HepG2 (cell line): ENCODE results near the gene CDC23. TPM values are rescaled to one million over a fixed set of nuclear protein-coding genes. Genes with fewer than 3 reads are reported as not detected.
A peak's percentile ranks its signal among the peaks of the same experiment; 100 is the strongest.

Experiments
- HNF4A ChIP-seq: sonication (generic); formaldehyde crosslinking; IDR thresholded peaks from 2 replicates; pipeline ENCODE4 v1.4.0; 2020; ENCODE audit warnings: missing genetic modification reagents
- MZF1 ChIP-seq: sonication (generic); formaldehyde crosslinking; IDR thresholded peaks from 2 replicates; pipeline ENCODE4 v1.8.1; 2023; ENCODE audit warnings: mild to moderate bottlenecking, missing genetic modification reagents, borderline replicate concordance
- NBN ChIP-seq: fragments of 450-650 bp; conservative IDR thresholded peaks from 2 replicates; pipeline ENCODE4 v1.6.1; 2017
- RARG ChIP-seq: sonication (generic); formaldehyde crosslinking; IDR thresholded peaks from 2 replicates; pipeline ENCODE4 v1.4.0; 2020; ENCODE audit warnings: low read depth, mild to moderate bottlenecking, missing genetic modification reagents
- RELA ChIP-seq: sonication (generic); formaldehyde crosslinking; IDR thresholded peaks from 2 replicates; pipeline ENCODE4 v1.4.0; 2020; ENCODE audit warnings: missing genetic modification reagents
- RXRB ChIP-seq: IDR thresholded peaks from 2 replicates; pipeline ENCODE4 v1.6.1; 2016; ENCODE audit warnings: borderline replicate concordance, missing genetic modification reagents, missing compliant biosample characterization
- SRSF9 ChIP-seq: fragments of 200-400 bp; formaldehyde crosslinking; IDR thresholded peaks from 2 replicates; pipeline ENCODE4 v1.6.1; 2018; ENCODE audit warnings: borderline replicate concordance, mild to moderate bottlenecking, low read depth, low read length; ENCODE audit not compliant: insufficient read depth, poor library complexity, severe bottlenecking
- SRY ChIP-seq: sonication (generic); formaldehyde crosslinking; IDR thresholded peaks from 2 replicates; pipeline ENCODE4 v1.8.0; 2022; ENCODE audit warnings: mild to moderate bottlenecking, missing genetic modification reagents
- TBP ChIP-seq: sonication (generic); formaldehyde crosslinking; IDR thresholded peaks from 2 replicates; pipeline ENCODE4 v1.5.0; 2020; ENCODE audit warnings: missing genetic modification reagents
- TOPORS ChIP-seq: sonication (generic); formaldehyde crosslinking; IDR thresholded peaks from 2 replicates; pipeline ENCODE4 v1.8.0; 2023; ENCODE audit warnings: mild to moderate bottlenecking, missing genetic modification reagents
- ZNF282 ChIP-seq: fragments of 450-650 bp; IDR thresholded peaks from 2 replicates; pipeline ENCODE4 v1.6.1; 2018; ENCODE audit not compliant: partially characterized antibody
- ZNF3 ChIP-seq: IDR thresholded peaks from 2 replicates; pipeline ENCODE4 v1.7.0; 2017; ENCODE audit warnings: inconsistent platforms
- ZNF33B ChIP-seq: sonication (generic); formaldehyde crosslinking; IDR thresholded peaks from 2 replicates; pipeline ENCODE4 v1.5.1; 2020; ENCODE audit warnings: mild to moderate bottlenecking, missing genetic modification reagents
- ZNF34 ChIP-seq: sonication (generic); formaldehyde crosslinking; IDR thresholded peaks from 2 replicates; pipeline ENCODE4 v1.4.0; 2020; ENCODE audit warnings: mild to moderate bottlenecking, missing genetic modification reagents, borderline replicate concordance
- ZNF558 ChIP-seq: sonication (generic); formaldehyde crosslinking; IDR thresholded peaks from 2 replicates; pipeline ENCODE4 v1.9.0; 2022; ENCODE audit warnings: mild to moderate bottlenecking, missing genetic modification reagents, borderline replicate concordance
- ZNF598 ChIP-seq: sonication (generic); formaldehyde crosslinking; IDR thresholded peaks from 2 replicates; pipeline ENCODE4 v1.5.1; 2020; ENCODE audit warnings: mild to moderate bottlenecking, missing genetic modification reagents, borderline replicate concordance
- polyA plus RNA-seq, 8 experiments: library from polyadenylated mRNA; depleted of rRNA in 3 of 8; stranded (reverse) in 7 of 8; unstranded in 1 of 8; fragments of >200 nt; fragmentation: Illumina TruSeq in 4 of 8; extraction: Trizol in 4 of 8; gene quantifications; 2 replicates each; pipeline versions ENCODE4 v1.2.1 to v1.2.3, GENCODE V29; 2011 to 2016; ENCODE audit warnings: low read depth in 4 of 8, missing spikeins in 1 of 8, mixed read lengths in 1 of 8; ENCODE audit not compliant: insufficient read depth in 1 of 8
- total RNA-seq, 5 experiments: library from RNA; depleted of rRNA; stranded (reverse); fragments of >200 nt; fragmentation: Illumina TruSeq; extraction: Trizol; gene quantifications; 2 replicates each; pipeline ENCODE4 v1.2.3, GENCODE V29; 2016; ENCODE audit warnings: low read depth in 1 of 5
- TF ChIP-seq, protein P1 (sequence below): sonication (generic); formaldehyde crosslinking; IDR thresholded peaks from 2 replicates; pipeline ENCODE4 v1.5.0; 2020; ENCODE audit warnings: missing genetic modification reagents
- TF ChIP-seq, protein P2 (sequence below): sonication (generic); formaldehyde crosslinking; IDR thresholded peaks from 2 replicates; pipeline ENCODE4 v1.4.0; 2020; ENCODE audit warnings: missing genetic modification reagents
- TF ChIP-seq, protein P3 (sequence below): IDR thresholded peaks from 2 replicates; pipeline ENCODE4 v1.6.1; 2016; ENCODE audit warnings: control low read depth
- TF ChIP-seq, protein P4 (sequence below): sonication (generic); formaldehyde crosslinking; IDR thresholded peaks from 2 replicates; pipeline ENCODE4 v1.5.1; 2020; ENCODE audit warnings: mild to moderate bottlenecking, missing genetic modification reagents

CDC23 gene
- total and polyA plus RNA-seq, 2 of the 13 experiments (the other 11 are each of a cell fraction or from before 2014, with no cell fraction given) = 38.3 to 47.7 TPM

DNA sequence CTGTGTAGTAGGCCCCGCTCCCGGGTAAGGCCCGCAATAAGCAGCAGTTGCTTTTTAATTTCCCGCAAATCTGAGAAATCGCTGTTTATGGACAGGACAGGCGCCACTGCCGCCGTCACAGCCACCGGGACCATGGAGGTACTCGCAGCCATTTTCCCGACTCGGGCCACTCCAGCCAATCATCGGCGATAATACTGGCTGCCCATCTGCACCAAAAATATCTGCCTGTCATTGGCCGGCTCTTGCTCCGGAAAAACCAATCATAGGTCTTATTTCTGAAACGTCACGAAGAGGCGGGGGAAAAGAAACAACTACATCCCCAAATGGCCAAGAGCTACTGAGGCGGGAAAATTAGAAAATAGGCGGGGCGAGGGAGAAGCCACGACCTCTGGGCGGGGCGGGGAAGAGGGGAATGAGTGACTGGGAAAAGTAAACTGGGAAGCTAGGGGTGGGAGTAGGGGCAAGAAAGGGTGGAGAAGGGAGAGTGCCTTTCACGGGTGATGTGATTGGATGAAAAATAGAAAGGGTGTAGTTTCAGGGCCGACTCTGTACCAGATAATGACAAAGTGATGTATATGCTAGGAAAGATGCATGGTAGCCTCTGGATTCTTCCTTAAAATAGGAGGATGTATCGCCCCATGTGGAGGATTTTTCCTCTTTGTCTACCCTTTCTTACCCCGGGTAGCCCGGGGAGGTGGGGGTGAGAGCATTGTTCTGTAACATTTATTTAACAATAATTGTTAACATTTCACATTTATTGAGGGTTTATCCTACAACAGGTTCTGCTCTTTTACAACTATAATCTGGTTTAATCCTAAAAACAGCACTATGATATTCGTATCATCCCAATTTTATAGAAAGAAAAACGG is at the start of gene CDC23 (continued):
- TF ChIP-seq, protein P1, sequence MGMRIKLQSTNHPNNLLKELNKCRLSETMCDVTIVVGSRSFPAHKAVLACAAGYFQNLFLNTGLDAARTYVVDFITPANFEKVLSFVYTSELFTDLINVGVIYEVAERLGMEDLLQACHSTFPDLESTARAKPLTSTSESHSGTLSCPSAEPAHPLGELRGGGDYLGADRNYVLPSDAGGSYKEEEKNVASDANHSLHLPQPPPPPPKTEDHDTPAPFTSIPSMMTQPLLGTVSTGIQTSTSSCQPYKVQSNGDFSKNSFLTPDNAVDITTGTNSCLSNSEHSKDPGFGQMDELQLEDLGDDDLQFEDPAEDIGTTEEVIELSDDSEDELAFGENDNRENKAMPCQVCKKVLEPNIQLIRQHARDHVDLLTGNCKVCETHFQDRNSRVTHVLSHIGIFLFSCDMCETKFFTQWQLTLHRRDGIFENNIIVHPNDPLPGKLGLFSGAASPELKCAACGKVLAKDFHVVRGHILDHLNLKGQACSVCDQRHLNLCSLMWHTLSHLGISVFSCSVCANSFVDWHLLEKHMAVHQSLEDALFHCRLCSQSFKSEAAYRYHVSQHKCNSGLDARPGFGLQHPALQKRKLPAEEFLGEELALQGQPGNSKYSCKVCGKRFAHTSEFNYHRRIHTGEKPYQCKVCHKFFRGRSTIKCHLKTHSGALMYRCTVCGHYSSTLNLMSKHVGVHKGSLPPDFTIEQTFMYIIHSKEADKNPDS (CRISPR knock-in tag) = no peak
- TF ChIP-seq, protein P2, sequence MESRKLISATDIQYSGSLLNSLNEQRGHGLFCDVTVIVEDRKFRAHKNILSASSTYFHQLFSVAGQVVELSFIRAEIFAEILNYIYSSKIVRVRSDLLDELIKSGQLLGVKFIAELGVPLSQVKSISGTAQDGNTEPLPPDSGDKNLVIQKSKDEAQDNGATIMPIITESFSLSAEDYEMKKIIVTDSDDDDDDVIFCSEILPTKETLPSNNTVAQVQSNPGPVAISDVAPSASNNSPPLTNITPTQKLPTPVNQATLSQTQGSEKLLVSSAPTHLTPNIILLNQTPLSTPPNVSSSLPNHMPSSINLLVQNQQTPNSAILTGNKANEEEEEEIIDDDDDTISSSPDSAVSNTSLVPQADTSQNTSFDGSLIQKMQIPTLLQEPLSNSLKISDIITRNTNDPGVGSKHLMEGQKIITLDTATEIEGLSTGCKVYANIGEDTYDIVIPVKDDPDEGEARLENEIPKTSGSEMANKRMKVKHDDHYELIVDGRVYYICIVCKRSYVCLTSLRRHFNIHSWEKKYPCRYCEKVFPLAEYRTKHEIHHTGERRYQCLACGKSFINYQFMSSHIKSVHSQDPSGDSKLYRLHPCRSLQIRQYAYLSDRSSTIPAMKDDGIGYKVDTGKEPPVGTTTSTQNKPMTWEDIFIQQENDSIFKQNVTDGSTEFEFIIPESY = no peak
- TF ChIP-seq NBN (no peak), HNF4A (CRISPR knock-in tag) (no peak), ZNF558 (CRISPR knock-in tag) (no peak), SRSF9 (no peak), RELA (CRISPR knock-in tag) (no peak), ZNF33B (CRISPR knock-in tag) (0 out of 2 replicates have a peak, but pooled peaks have one; percentile 66), SRY (CRISPR knock-in tag) (0 out of 2 replicates have a peak, but pooled peaks have one; percentile 77), TOPORS (CRISPR knock-in tag) (no peak), MZF1 (CRISPR knock-in tag) (no peak), RXRB (no peak; the same call in 1 of the 2 replicates), RARG (CRISPR knock-in tag) (no peak), ZNF598 (CRISPR knock-in tag) (no peak), ZNF3 (CRISPR knock-in tag) (no peak), TBP (CRISPR knock-in tag) (no peak), ZNF282 (no peak), ZNF34 (CRISPR knock-in tag) (no peak)
- TF ChIP-seq, protein P3, sequence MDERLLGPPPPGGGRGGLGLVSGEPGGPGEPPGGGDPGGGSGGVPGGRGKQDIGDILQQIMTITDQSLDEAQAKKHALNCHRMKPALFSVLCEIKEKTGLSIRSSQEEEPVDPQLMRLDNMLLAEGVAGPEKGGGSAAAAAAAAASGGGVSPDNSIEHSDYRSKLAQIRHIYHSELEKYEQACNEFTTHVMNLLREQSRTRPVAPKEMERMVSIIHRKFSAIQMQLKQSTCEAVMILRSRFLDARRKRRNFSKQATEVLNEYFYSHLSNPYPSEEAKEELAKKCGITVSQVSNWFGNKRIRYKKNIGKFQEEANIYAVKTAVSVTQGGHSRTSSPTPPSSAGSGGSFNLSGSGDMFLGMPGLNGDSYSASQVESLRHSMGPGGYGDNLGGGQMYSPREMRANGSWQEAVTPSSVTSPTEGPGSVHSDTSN (CRISPR knock-in tag) = 0 out of 2 replicates have a peak, but pooled peaks have one; percentile 41
- TF ChIP-seq, protein P4, sequence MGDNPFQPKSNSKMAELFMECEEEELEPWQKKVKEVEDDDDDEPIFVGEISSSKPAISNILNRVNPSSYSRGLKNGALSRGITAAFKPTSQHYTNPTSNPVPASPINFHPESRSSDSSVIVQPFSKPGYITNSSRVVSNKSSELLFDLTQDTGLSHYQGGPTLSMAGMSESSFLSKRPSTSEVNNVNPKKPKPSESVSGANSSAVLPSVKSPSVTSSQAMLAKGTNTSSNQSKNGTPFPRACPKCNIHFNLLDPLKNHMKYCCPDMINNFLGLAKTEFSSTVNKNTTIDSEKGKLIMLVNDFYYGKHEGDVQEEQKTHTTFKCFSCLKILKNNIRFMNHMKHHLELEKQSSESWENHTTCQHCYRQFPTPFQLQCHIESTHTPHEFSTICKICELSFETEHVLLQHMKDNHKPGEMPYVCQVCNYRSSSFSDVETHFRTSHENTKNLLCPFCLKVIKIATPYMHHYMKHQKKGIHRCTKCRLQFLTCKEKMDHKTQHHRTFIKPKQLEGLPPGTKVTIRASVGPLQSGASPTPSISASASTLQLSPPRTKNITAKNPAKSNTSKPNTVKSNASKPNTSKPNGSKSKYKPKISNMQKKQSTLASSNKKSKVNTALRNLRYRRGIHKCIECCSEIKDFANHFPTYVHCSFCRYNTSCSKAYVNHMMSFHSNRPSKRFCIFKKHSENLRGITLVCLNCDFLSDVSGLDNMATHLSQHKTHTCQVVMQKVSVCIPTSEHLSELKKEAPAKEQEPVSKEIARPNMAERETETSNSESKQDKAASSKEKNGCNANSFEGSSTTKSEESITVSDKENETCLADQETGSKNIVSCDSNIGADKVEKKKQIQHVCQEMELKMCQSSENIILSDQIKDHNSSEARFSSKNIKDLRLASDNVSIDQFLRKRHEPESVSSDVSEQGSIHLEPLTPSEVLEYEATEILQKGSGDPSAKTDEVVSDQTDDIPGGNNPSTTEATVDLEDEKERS (CRISPR knock-in tag) = no peak
